ENCODE measurements around the gene ACAN.
A peak's percentile ranks its signal among the peaks of the same experiment; 100 is the strongest.

ACAN gene

DNA sequence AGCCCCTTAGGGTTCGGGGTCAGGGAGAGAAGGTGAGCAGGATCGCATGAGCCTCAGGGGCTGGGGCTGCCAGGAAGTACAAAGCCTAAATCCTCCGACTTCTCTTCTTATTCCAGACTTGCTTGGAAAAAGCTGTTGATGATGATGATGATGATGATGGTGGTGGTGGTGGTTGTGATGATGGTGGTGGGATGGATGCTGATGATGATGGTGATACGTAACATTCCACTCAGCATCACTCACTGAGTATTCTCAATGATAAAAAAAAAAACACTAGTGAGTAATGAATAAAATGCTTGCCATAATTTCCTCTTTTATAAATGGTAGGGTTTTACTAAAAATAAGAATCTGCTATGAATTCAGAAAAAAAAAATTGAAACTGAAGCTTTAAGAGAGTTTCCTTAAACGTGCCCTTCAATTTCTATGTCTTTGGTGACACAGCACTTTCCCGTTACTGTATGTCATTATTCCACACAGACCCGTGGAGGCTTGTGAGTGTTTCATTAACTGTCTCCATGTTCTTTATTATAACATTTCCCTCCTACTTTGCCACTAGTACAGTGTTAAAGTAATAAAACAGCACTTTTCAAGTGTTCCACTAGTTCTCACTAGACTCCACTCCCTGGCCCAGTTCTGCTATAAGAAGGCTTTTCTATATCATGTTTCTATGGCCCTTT, 5.4 kb upstream of the ACAN start:
- no peak overlapping the region for H3K4me3 ChIP-seq (ENCODE audit: low read depth, low read length)
- no peak for DNase-seq (ENCODE audit: low read depth, low spot score)
- in situ Hi-C loops (cut with HindIII; ENCODE audit: low sequenced_read_pairs): no loop called here
- no peak for TF ChIP-seq CTCF (IDR thresholded peaks at IDR 0.05; ENCODE audit: low read depth, low read length)

DNA sequence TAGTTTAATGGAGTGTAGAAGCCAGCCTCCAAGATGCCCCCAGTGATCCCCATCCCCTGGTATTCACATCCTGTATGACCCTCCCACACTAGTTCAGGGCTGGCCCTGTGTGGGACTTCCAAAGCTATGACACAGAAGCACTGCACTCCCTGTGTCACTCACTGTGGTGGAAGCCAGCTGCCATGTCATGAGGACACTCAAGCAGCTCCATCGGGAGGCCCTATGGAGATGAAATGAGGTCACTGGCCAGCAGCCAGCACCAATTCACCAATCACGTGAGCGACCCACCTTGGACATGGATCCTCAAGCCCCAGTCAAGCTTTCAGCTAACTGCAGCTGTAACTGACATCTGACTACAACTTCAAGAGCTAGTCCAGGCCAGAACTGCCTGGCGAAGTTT, 3.9 kb upstream of the ACAN start:
- no peak for TF ChIP-seq CTCF (IDR thresholded peaks at IDR 0.05; ENCODE audit: low read depth, low read length)
- in situ Hi-C loops (cut with HindIII; ENCODE audit: low sequenced_read_pairs): no loop called here
- no peak for DNase-seq (ENCODE audit: low read depth, low spot score)
- no peak overlapping the region for H3K4me3 ChIP-seq (ENCODE audit: low read depth, low read length)

GRCh38 chr15:88800026-88800425, 3.2 kb upstream of the ACAN start:
- H3K4me3 ChIP-seq (ENCODE audit: low read depth, low read length): no peak overlapping the region
- peak; percentile 22 for DNase-seq (ENCODE audit: low read depth, low spot score)
- in situ Hi-C loops (cut with HindIII; ENCODE audit: low sequenced_read_pairs): no loop called here
- no peak for TF ChIP-seq CTCF (IDR thresholded peaks at IDR 0.05; ENCODE audit: low read depth, low read length)

- no peak overlapping the region for H3K4me3 ChIP-seq (ENCODE audit: low read depth, low read length)
- no peak for DNase-seq (ENCODE audit: low read depth, low spot score)
- TF ChIP-seq CTCF (IDR thresholded peaks at IDR 0.05; ENCODE audit: low read depth, low read length): no peak
- in situ Hi-C loops (cut with HindIII; ENCODE audit: low sequenced_read_pairs): no loop called here
Observed at GRCh38 chr15:88800738-88801137, 2.5 kb upstream of the ACAN start.

DNA sequence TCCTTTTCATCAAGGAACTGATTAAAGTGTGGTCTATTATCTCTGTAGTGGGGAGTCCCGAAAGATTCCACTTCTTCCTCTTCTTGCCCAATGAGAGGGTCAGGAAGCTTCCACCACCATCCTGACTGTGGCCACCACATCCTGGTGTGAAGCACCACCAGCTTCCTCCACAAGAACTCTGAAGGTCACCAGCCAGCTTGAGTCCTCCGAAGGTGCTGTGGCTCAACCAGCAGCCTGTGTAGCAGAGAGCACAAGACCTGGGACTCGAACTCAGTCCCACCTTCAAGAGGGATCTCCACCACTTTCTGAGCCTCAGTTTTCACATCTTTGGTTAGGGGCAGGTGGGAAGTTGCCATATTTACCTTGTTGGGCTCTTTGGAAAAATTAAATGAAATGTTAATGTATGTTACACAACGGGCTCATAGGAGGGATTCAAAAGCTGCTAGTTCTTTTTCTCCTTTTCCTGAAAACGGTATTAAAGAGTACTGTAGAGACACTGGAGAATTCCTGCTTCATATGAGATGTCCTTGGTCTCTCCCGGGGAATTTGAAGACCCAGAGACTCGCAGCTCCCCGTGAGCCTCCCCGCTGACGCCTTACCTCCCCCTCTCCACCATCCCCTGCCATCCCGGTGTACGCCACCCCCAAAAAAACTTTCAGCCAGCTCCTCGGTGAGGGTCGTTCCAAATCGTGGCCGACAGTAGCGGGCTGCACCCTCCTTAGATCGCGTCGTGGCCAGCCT, 816 bp upstream of the ACAN start:
- DNase-seq (ENCODE audit: low read depth, low spot score): no peak
- TF ChIP-seq CTCF (IDR thresholded peaks at IDR 0.05; ENCODE audit: low read depth, low read length): no peak
- in situ Hi-C loops (cut with HindIII; ENCODE audit: low sequenced_read_pairs): no loop called here
- H3K4me3 ChIP-seq (ENCODE audit: low read depth, low read length): no peak overlapping the region

DNA sequence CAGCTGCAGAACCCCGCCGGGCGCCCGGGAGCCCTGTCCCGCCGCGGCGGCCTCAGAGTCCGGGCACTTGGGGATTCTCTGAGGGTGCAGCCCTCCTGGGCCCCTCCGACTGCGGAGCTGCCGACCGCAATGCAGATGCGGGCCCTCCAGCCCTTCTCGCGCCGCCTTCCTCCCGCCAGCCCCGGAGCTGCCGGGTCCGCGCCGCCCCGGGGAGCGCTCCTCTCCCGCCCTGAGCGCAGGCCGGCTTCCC, 320 bp upstream of the ACAN start:
- no peak overlapping the region for H3K4me3 ChIP-seq (ENCODE audit: low read depth, low read length)
- no peak for DNase-seq (ENCODE audit: low read depth, low spot score)
- TF ChIP-seq CTCF (IDR thresholded peaks at IDR 0.05; ENCODE audit: low read depth, low read length): no peak
- in situ Hi-C loops (cut with HindIII; ENCODE audit: low sequenced_read_pairs): no loop called here

All from astrocyte of the spinal cord (primary cell).